ENCODE results near the gene SMIM30. TPM values are rescaled to one million over a fixed set of nuclear protein-coding genes. Genes with fewer than 3 reads are reported as not detected.

Gene SMIM30
- total RNA-seq, 1 experiment from 2014 or later, result 55.8 TPM

DNA sequence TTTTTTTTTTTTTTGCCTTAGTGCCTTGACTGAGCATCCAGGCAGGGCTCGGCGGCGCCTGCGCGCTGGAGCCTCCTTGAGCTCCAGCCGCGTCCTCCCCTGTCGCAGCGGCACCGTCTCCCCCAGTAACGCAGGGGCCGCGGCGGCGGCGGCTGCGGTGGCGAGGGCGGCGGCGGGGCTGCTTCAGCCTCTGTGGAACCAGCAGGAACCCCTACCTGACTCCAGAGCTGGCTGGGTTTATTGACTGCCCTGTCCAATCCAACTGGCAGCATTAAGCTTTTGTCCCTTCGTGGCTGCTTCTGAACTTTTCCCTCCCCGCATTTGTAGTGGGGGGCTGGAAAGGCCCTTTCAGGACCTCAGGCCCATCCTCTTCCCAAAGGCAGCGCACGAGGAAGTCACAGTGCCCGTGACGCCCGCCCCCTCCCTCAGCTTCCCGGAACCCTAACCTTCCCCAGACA lies 31.9 kb downstream of the SMIM30 start, which contains the start of gene GPR85:
Gene GPR85 (minus strand): TSS at position 397 of the 458 bp plus-strand sequence. CDS start 2,106 bp downstream, outside the sequence.
- DNase-seq (ENCODE audit: low read depth, low spot score) (no peak), ATAC-seq (no peak)
- no peak within 1 kb of the TSS for H3K4me2 ChIP-seq (ENCODE audit: low read length)
- TF ChIP-seq, protein P1, sequence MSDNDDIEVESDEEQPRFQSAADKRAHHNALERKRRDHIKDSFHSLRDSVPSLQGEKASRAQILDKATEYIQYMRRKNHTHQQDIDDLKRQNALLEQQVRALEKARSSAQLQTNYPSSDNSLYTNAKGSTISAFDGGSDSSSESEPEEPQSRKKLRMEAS (IDR thresholded peaks at IDR 0.05), result no peak
- TF ChIP-seq, protein P2, sequence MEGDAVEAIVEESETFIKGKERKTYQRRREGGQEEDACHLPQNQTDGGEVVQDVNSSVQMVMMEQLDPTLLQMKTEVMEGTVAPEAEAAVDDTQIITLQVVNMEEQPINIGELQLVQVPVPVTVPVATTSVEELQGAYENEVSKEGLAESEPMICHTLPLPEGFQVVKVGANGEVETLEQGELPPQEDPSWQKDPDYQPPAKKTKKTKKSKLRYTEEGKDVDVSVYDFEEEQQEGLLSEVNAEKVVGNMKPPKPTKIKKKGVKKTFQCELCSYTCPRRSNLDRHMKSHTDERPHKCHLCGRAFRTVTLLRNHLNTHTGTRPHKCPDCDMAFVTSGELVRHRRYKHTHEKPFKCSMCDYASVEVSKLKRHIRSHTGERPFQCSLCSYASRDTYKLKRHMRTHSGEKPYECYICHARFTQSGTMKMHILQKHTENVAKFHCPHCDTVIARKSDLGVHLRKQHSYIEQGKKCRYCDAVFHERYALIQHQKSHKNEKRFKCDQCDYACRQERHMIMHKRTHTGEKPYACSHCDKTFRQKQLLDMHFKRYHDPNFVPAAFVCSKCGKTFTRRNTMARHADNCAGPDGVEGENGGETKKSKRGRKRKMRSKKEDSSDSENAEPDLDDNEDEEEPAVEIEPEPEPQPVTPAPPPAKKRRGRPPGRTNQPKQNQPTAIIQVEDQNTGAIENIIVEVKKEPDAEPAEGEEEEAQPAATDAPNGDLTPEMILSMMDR (IDR thresholded peaks at IDR 0.05 in 2 of 3, conservative IDR thresholded peaks at IDR 0.05 in 1 of 3; ENCODE audit: borderline replicate concordance in 1 of 3, insufficient read depth in 1 of 3, low read depth in 2 of 3, low read length in 2 of 3), result no peak
- TF ChIP-seq EZH2 (IDR thresholded peaks at IDR 0.05) (no peak), SP1 (IDR thresholded peaks at IDR 0.05; ENCODE audit: low read depth) (no peak), FOSL1 (IDR thresholded peaks at IDR 0.05; ENCODE audit: low read depth) (no peak), EZH2phosphoT487 (IDR thresholded peaks at IDR 0.05; ENCODE audit: borderline replicate concordance) (no peak), POLR2A (IDR thresholded peaks at IDR 0.05; ENCODE audit: borderline replicate concordance, extremely low read depth, insufficient read depth, insufficient read length) (no peak), RAD21 (IDR thresholded peaks at IDR 0.05; ENCODE audit: low read depth) (no peak)
- TF ChIP-seq, protein P3, sequence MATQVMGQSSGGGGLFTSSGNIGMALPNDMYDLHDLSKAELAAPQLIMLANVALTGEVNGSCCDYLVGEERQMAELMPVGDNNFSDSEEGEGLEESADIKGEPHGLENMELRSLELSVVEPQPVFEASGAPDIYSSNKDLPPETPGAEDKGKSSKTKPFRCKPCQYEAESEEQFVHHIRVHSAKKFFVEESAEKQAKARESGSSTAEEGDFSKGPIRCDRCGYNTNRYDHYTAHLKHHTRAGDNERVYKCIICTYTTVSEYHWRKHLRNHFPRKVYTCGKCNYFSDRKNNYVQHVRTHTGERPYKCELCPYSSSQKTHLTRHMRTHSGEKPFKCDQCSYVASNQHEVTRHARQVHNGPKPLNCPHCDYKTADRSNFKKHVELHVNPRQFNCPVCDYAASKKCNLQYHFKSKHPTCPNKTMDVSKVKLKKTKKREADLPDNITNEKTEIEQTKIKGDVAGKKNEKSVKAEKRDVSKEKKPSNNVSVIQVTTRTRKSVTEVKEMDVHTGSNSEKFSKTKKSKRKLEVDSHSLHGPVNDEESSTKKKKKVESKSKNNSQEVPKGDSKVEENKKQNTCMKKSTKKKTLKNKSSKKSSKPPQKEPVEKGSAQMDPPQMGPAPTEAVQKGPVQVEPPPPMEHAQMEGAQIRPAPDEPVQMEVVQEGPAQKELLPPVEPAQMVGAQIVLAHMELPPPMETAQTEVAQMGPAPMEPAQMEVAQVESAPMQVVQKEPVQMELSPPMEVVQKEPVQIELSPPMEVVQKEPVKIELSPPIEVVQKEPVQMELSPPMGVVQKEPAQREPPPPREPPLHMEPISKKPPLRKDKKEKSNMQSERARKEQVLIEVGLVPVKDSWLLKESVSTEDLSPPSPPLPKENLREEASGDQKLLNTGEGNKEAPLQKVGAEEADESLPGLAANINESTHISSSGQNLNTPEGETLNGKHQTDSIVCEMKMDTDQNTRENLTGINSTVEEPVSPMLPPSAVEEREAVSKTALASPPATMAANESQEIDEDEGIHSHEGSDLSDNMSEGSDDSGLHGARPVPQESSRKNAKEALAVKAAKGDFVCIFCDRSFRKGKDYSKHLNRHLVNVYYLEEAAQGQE (IDR thresholded peaks at IDR 0.05; ENCODE audit: low read depth), result no peak
- H2AFZ ChIP-seq (ENCODE audit: low read depth, low read length, poor library complexity, severe bottlenecking), result no peak within 1 kb of the TSS
- no peaks in the 10 kb centered on the region for H3K9me2 ChIP-seq (ENCODE audit: insufficient read depth)
- no peaks in the 10 kb centered on the region for H3K4me1 ChIP-seq (ENCODE audit: control insufficient read depth in 1 of 2, insufficient read depth in 2 of 2, low read length in 2 of 2)
- H3K9ac ChIP-seq (ENCODE audit: low read length), result no peak within 1 kb of the TSS
- H3K79me2 ChIP-seq (ENCODE audit: insufficient read depth, low read length), result no peaks in the 10 kb centered on the region
- H3K4me3 ChIP-seq (replicated peaks in 1 of 2; ENCODE audit: low read depth in 1 of 2, low read length in 2 of 2), result no peak within 1 kb of the TSS
- intact Hi-C loops (cut with micrococcal nuclease), result no loop called here
- H3K27me3 ChIP-seq (ENCODE audit: insufficient read depth, low read length), result no peaks in the 10 kb centered on the region
- ChIA-PET POLR2A (no interaction called here), CTCF (interaction anchor here (0.7 kb wide), 1 partner anchor 408 kb away, joined by 6 read pairs; no protein-coding TSS in a partner anchor), RAD21 (ENCODE audit: low non-redundant PET in 1 of 2, low total read pairs in 2 of 2, uncharacterized antibody in 2 of 2, unreplicated experiment in 2 of 2) (no interaction called here)
- H3K27ac ChIP-seq (ENCODE audit: low read depth, low read length), result no peak within 1 kb of the TSS
- no peaks in the 10 kb centered on the region for H3K9me3 ChIP-seq (ENCODE audit: control insufficient read depth in 1 of 2, insufficient read depth in 1 of 2, low read depth in 1 of 2, low read length in 2 of 2)
- no peaks in the 10 kb centered on the region for H3K36me3 ChIP-seq (ENCODE audit: control insufficient read depth in 1 of 2, insufficient read depth in 2 of 2, low read length in 2 of 2)
- no peaks in the 10 kb centered on the region for H4K20me1 ChIP-seq (ENCODE audit: insufficient read depth)
- BruUV-seq (replicated peaks), result no TSS peak
